ENCODE results near the gene CEP63. TPM values are rescaled to one million over a fixed set of nuclear protein-coding genes. Genes with fewer than 3 reads are reported as not detected.

The CEP63 gene
- 10 to 100 TPM; 21.4 to 23.5 (median 22.4) TPM for total RNA-seq

GRCh38 chr3:134485718-134486576, at the start of gene CEP63, which contains the start of gene ANAPC13:
TSS of gene CEP63 (plus strand) at chr3:134486057. CDS start at chr3:134495321, 9,264 bp downstream.
TSS of gene ANAPC13 (minus strand) at chr3:134485985. CDS start at chr3:134482904, 3,081 bp downstream.
- ATAC-seq, result peak; percentile 92 to 93

DNA sequence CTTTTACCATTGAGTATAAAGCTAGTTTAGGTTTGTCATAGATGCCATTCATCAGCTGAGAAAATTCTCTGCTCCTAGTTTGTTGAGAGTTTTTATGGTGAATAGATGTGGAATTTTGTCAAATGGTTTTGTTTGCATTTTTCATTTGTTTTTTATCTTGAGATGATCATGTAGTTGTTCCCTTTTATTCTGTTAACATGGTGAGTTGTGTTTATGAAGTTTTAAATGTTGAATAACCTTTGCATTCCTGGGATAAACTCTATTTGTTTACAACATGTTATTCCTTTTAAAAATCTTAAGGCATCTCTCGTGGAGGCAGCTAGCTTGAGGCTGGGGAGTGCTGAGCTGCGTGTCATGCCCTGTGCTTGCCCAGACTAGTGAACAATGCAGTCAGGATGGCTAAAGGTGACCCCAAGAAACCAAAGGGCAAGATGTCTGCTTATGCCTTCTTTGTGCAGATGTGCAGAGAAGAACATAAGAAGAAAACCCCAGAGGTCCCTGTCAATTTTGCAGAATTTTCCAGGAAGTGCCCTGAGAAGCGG, 48.6 kb upstream of the CEP63 start:
- DNase-seq (no peak), ATAC-seq (no peak)
- no peak overlapping the region for H3K27ac ChIP-seq
- no peaks in the 10 kb centered on the region for H3K36me3 ChIP-seq
- no peaks in the 10 kb centered on the region for H3K4me1 ChIP-seq
- no peak overlapping the region for H3K4me3 ChIP-seq
- H3K27me3 ChIP-seq, result no peaks in the 10 kb centered on the region
- no peaks in the 10 kb centered on the region for H3K9me3 ChIP-seq
- TF ChIP-seq CTCF (IDR thresholded peaks at IDR 0.05 in 4 of 5, conservative IDR thresholded peaks at IDR 0.05 in 1 of 5), result no peak
- TF ChIP-seq POLR2A (IDR thresholded peaks at IDR 0.05), result no peak
- in situ Hi-C loops (cut with MboI; ENCODE audit: low sequenced_read_pairs in 4 of 4), result no loop called here
- intact Hi-C loops (cut with DNase I; ENCODE audit: low total_unique reads), result no loop called here

More at GRCh38 chr3:134485718-134486576, at the start of gene CEP63, which contains the start of gene ANAPC13:
- H3K36me3 ChIP-seq, result peaks cover 0 to 13% of the 10 kb centered on the region in 2 donors
- H3K4me1 ChIP-seq, result peaks cover 35% of the 10 kb centered on the region in 2 donors
- in situ Hi-C loops (cut with MboI; ENCODE audit: low sequenced_read_pairs in 4 of 4), result loop anchor here in 1 of 4 donors (25.0 kb wide), 1 partner anchor 674 kb away; the partner anchor contains the start of gene SRPRB
- H3K27ac ChIP-seq, result peak within 1 kb of the TSS; percentile 93 to 99 (median 97)
- peak; percentile 65 to 72 for TF ChIP-seq POLR2A (IDR thresholded peaks at IDR 0.05)
- TF ChIP-seq CTCF (IDR thresholded peaks at IDR 0.05 in 4 of 5, conservative IDR thresholded peaks at IDR 0.05 in 1 of 5), result no peak
- no peaks in the 10 kb centered on the region for H3K27me3 ChIP-seq
- no peaks in the 10 kb centered on the region for H3K9me3 ChIP-seq
- intact Hi-C loops (cut with DNase I; ENCODE audit: low total_unique reads), result loop anchor here (2.0 to 10.0 kb wide), 3 partner anchors 111 to 914 kb away; partner anchors contain the start of genes AMOTL2, CDV3 and SRPRB
- peak within 1 kb of the TSS; percentile 68 to 99 (median 90) for H3K4me3 ChIP-seq
- DNase-seq, result peak; percentile 90 to 95

- Histone ChIP-seq H3K36me3 (no peaks in the 10 kb centered on the region), H3K27me3 (no peaks in the 10 kb centered on the region), H3K9me3 (no peaks in the 10 kb centered on the region), H3K27ac (no peak overlapping the region), H3K4me1 (peaks cover 3 to 11% of the 10 kb centered on the region in 2 donors), H3K4me3 (no peak overlapping the region)
- no peak for TF ChIP-seq POLR2A (IDR thresholded peaks at IDR 0.05)
- TF ChIP-seq CTCF (IDR thresholded peaks at IDR 0.05 in 4 of 5, conservative IDR thresholded peaks at IDR 0.05 in 1 of 5), result no peak
- intact Hi-C loops (cut with DNase I; ENCODE audit: low total_unique reads) (no loop called here), in situ Hi-C loops (cut with MboI; ENCODE audit: low sequenced_read_pairs in 4 of 4) (no loop called here)
- no peak for DNase-seq
- no peak for ATAC-seq
Observed at GRCh38 chr3:134441321-134441720, 44.5 kb upstream of the CEP63 start.

DNA sequence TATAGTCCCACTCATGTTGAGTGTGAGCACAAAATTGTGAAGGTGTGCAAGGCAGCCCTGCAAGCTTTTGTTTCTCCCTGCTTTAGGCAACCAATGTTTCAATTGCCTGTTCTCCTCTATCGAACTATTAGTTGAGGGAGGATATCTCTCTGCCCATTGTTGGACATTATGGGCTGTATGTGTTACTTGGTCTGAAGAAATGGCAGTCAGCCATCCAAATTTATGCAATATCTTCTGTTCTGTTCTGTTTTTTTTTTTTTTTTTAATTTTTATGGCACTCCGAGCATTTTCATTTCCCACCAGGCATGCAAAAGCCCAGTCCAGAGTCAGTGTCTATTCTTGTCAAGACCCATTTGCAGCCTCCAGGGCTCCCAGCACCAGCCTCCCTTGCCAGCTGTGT, 44.0 kb upstream of the CEP63 start:
- Histone ChIP-seq H3K4me1 (peaks cover 3 to 16% of the 10 kb centered on the region in 2 donors), H3K36me3 (no peaks in the 10 kb centered on the region), H3K27me3 (no peaks in the 10 kb centered on the region), H3K27ac (no peak overlapping the region), H3K4me3 (no peak overlapping the region), H3K9me3 (no peaks in the 10 kb centered on the region)
- in situ Hi-C loops (cut with MboI; ENCODE audit: low sequenced_read_pairs in 4 of 4), result no loop called here
- ATAC-seq (peak in 1 of 2 donors; percentile 19), DNase-seq (no peak)
- intact Hi-C loops (cut with DNase I; ENCODE audit: low total_unique reads), result no loop called here
- TF ChIP-seq CTCF (IDR thresholded peaks at IDR 0.05 in 4 of 5, conservative IDR thresholded peaks at IDR 0.05 in 1 of 5) (no peak), POLR2A (IDR thresholded peaks at IDR 0.05) (no peak)
